Raji (cell line): ENCODE results near the gene LRRC56.

ENCODE experiments used
- POLR2A ChIP-seq: IDR thresholded peaks from 2 replicates; pipeline ENCODE4 v1.6.1; 2011; ENCODE audit warnings: low read depth, low read length, control low read depth; ENCODE audit not compliant: insufficient read depth

LRRC56 gene

DNA sequence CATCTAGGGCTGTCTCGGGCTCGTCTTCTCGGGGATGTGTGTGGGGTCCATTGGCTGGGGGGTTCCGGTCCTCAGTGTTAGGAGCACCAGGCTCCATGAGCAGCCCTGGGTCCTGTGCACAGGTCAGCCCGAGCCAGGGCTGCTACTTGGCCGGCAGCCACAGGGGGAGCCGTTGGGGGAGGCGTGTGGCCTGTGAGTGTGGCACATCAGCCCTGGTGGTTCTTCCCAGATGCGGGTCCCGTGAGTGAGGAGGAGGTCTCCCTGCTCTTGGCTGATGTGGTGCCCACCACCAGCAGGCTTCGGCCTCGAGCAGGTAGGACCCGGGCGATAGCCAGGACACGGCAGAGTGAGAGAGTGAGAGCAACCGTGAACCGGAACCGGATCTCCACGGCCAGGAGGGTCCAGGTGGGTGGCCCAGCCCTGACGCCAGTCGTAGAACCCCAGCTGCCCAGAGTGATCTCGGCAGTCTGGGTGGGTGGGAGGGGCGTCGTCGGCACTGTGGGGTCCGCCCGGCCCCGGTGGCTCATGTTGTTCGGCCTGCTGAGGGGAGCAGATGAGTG lies 59.9 kb downstream of the LRRC56 start:
- no peak for TF ChIP-seq POLR2A

- no peak for TF ChIP-seq POLR2A
Observed at GRCh38 chr11:598005-598680, 60.8 kb downstream of the LRRC56 start.

- no peak for TF ChIP-seq POLR2A
Observed at GRCh38 chr11:601573-602245, 64.4 kb downstream of the LRRC56 start.

DNA sequence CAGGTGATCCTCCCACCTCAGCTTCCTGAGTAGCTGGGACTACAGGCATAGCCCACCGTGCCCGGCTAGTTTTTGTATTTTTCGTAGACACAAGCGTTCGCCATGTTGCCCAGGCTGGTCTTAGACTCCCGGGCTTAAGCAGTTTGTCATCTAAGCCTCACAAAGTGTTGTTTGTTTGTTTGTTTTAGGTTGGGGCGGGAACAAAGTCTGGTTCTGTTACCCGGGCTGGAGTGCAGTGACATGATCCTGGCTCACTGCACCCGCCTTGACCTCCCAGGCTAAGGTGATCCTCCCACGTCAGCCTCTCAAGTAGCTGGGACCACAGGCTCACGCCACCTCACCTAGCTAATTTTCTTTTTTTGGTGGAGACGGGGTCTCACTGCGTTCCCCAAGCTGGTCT lies 65.8 kb downstream of the LRRC56 start:
- TF ChIP-seq POLR2A: no peak
